NCI-H146 (cell line): ENCODE results near the gene KIRREL3.

Experiments
- DNase-seq: peaks from one replicate; lab custom pipeline; 2025; lab: John Stamatoyannopoulos, UW

The KIRREL3 gene

GRCh38 chr11:126488591-126489370, 511.8 kb downstream of the KIRREL3 start:
- DNase-seq = no peak

DNA sequence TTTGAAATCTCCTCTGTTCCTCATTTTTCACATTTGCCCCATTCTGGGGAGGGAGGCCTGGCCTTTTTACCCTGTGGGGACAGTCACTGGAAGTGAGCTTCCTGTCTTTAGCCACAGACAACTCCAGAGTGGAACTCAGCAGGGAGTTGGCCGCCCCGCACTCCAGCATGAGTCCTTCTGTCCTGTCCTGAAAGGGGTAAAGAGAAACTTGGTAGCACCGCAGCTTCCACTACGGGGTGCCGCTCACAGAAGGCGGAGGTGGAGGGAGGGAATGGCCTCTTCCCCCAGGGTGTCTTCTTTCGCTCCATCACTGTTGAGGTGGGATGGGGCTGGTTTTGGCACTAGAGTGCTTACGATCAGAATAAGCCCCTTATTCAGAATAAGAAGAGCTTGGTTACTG, 512.9 kb downstream of the KIRREL3 start:
- DNase-seq = no peak

DNA sequence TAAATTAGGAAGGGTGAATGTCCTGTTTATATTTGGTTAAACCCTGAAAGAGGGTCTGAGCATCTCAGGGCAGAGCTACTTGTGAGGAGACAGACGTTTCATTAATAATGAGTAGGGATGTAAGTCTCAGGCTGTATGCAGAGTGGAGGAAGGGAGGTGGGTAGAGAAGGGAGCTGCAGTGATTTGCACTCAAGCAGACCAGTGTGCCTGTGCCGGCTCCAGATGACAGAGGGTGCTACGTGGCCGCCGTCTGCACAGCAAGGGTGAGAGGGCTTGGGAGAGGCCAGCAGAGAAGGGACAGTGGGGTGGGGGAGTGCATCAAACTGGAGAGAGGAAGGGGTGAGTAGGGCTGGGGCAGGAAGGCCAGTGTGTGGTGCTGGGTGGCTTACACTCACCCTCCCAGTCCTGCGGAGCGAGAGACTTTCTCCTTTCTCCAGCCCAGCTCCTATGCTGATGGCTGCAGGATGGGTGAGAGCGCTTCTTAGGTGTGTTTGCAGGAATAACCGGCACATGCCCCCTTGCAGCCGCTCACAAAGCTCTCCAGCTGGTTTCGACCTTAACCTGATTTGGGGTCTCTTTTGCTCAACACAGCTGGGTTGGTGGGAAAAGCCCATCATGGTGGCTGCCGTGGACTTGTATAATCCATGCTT, 514.5 kb downstream of the KIRREL3 start:
- DNase-seq = no peak

- DNase-seq = no peak
Measured at GRCh38 chr11:126485021-126485792, 515.4 kb downstream of the KIRREL3 start.

- no peak for DNase-seq
Measured at GRCh38 chr11:126484266-126484665, 516.3 kb downstream of the KIRREL3 start.

GRCh38 chr11:126483621-126484195, 516.9 kb downstream of the KIRREL3 start:
- DNase-seq = no peak

DNA sequence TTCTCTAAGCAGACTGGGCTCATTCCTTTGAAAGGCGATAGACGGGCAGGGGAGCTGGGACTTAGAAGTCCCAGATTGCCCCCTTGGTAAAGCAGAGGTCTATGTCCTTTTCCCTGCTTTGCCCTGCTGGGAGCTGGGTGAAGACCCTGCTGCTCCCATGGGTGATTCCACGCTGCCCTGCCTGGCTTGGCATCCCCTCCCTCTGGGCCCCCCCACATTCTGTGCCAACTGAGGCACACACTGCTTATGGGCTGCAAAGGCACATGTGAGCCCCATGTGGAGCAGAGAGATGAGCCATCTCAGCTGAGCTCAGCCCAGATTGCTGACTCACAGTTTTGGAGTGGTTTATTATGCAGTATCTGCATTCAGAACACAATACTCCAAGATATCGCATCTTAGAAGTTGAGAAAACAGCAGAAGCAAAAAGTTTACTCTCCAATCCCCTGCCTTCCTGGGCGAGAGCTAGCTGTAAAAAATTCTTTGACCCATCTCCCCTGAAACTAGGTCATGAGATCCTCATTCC, 517.9 kb downstream of the KIRREL3 start:
- no peak for DNase-seq

GRCh38 chr11:126481303-126481680, 519.3 kb downstream of the KIRREL3 start:
- no peak for DNase-seq

- peak; percentile 82 for DNase-seq
Measured at GRCh38 chr11:126480410-126481302, 519.9 kb downstream of the KIRREL3 start.

GRCh38 chr11:126480015-126480409, 520.6 kb downstream of the KIRREL3 start:
- no peak for DNase-seq

DNA sequence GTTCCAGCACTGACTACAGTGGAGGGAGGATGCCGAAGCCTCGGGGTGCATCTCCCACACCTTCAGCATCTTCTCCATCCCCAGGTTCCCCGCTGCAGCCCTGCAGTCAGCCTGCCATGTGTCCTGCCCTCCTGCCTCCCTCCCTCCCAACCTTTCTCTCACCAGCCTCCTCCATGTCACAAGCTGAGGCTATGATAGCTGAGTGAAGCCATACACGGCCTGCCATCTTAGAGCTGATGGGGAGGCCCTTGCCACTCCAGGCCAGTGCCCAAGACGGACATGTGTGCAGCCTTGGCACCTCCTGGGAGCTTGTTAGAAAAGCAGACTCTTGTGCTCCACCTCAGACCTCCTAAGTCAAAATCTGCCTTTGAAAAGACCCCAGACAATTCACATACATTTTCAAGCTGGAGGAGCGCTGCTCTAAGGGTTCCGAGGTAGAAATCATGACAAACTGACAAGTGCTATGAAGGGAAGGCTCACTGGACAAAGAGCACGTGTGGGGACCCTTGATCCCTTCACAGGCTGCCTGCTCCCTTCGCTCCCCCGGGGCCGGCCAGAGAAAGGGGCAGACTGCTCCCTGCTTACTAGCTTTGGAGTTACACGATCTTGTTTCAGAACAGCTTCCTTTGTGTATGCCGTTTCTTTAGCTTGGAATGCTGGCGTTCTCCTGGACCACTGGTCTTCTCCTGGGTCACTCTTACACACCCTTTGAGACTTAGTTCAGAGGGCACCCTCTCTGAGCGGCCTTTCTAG, 521.2 kb downstream of the KIRREL3 start:
- DNase-seq = no peak

GRCh38 chr11:126478466-126478865, 522.1 kb downstream of the KIRREL3 start:
- no peak for DNase-seq

DNA sequence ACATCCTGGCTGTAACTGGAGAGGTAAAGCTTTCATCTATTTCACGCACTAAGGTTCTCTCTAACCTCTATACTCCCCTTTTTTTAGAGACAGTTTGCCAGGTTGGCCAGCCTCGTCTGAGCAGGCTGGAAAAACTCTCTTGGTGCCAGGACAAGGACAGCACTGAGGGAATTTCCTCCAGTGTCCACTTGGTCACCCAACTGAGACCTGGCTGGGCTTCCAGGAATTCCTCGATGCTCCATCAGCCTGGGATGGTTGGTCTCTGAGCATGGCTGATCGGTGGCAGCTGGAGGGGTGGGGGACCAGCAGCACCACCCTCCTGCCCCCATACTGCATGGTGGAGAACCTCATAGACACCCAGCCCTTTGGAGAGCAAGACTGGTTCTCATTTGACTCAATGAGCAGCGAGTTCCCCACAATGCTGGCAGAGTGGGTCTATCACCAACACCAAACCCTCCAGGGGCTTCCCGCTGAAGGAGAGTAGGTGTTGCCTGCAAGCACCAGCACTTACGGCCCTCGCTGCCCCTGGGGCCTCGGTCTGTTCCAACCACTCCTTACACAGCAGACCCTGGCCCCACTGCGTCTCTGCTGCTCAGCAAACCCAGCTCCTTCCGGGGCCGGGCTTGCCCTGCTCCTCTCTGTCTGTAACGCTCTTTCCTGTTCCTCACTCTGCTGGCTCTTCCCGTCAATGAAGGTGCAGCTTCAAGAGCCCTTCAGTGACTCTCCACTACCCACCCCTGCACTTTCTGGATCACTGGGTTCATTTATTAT, 522.9 kb downstream of the KIRREL3 start:
- peak; percentile 47 for DNase-seq

GRCh38 chr11:126476977-126477376, 523.6 kb downstream of the KIRREL3 start:
- DNase-seq = no peak

DNA sequence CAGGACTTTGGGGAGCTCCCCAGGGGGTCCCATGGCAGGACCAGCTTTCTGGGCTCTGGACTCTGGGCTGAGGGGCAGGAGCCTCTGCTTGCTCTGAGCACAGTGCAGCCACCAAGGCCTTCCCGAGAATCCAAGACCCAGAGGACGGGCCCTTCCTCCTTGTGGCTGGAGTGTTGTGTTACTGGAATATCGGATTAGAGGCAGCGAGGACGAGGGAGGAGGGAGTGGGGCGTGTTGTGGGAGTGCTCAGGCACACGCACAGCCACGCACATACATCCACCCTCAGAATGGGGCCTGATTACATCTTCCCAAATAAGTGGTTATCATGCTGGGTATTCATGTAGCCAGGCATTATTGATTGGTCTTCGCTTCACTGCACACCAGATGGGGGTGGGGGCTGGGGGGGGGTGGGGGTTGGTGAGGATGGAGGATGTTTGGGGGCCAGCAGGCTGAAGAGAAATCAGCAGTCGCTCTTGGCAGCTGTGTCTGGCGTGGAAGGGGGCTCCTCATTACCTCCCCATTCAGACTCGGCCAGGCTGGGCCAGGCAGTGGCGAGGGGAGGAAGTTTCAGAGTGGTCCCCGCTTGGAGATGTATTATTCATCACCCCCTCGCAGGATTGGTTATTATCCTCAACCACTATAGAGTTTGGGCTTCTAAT, 524.2 kb downstream of the KIRREL3 start:
- DNase-seq = peak; percentile 45

DNA sequence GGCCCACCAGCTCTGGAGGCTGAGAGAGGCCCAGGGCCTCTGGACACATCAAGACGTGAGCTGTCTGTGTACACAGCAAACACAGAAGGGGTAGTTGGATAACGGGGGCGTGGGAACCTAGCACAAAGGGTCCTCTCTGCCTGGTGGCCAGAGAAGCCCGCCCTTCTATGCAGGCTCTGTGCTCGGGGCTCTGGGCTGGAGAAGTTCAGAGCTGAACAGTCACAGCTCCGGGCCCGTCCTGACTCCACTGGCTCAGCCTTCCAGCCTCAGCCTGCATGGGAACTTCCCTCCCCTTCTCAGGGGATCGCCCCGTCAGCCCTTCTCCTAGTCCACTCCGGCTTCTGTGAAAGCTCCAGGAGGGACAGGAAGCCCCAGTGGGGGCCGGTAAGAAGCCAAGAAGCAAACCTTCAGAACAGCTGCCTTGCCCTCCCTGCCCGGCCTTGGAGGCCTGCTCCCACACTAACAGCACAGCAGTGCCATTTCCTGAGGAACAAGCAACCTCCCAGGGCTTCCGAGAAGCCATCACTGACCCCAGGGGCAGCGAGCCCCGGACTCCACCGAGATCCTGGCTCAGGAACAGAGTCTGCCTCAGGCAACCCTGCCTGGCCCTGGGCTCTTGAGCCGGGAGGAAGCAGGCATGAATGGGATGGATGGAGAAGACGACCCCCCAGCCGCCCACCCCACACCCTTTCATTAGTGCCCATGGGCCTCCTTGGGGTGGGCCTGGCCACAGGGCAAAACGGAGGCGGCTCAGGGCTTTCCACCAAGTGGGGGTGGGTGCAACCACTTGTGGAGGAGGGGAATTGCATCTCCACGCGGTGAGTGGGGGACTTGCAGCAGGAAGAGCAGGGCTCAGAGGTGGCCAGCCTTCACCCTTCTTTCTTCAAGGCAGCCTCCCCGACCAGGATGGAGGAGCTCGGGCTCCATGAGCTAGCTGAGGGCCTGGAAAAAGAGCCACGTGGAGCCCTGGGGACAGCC, 525.3 kb downstream of the KIRREL3 start:
- no peak for DNase-seq

DNA sequence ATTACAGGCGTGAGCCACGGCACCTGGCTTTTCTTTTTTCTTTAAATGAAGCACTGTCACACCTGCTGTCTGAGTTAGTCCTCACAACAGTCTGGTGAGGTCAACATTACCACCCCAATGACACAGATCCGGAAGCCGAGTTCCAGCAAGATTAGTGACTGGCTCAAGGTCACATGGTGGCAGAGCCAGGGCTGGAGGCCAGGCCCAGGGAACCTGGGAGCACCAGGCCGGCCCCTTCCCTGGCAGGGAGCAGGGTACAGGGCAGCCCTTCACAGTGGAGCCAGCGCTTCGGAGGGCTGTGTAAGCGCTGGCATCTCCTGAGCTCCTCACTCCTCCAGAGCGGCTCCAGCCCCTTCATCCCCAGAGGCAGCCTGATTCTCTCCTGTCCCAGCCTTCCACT, 526.4 kb downstream of the KIRREL3 start:
- DNase-seq = no peak

DNA sequence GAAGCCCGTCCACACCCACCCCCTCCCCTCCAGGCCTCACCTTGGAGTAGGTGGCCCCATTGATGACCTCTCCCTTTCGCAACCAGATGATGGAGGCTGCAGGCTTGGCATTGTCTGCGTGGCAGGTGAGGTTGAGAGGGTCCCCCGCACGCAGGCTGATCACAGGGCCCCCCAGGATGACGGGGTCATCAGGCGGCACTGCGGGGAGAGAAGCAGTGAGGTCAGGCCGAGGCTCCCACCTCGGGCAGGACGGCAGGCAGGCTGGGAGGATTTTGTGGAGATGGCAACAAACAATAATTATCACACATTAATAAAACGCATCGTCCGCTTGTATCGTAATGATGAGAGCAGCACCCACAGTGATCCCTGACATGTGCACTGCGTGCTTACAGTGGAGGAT, 527.3 kb downstream of the KIRREL3 start:
- no peak for DNase-seq
